Small intestine (tissue), 7 donors: ENCODE data around the gene EPDR1. TPM values are rescaled to one million over a fixed set of nuclear protein-coding genes. Genes with fewer than 3 reads are reported as not detected.

Experiments
- DNase-seq, 2 donors: peaks; one replicate each; pipeline versions ENCODE4 v3.0.0 to v3.0.0-alpha.2; 2013
- FAIRE-seq: peaks from 2 replicates; lab custom pipeline; 2012; peaks lifted over from hg19 to GRCh38; lab: Jason Lieb, UNC
- H3K27ac ChIP-seq, 3 donors: one replicate each; pipeline ENCODE4 v1.5.1; 2013; ENCODE audit warnings: low read length in 2 of 3, mild to moderate bottlenecking in 2 of 3, control low read depth in 1 of 3, inconsistent platforms in 1 of 3, low read depth in 1 of 3, moderate library complexity in 1 of 3
- H3K27me3 ChIP-seq, 3 donors: one replicate each; pipeline ENCODE4 v1.6.1; 2013; ENCODE audit warnings: low read length in 3 of 3, inconsistent platforms in 1 of 3; ENCODE audit not compliant: control insufficient read depth in 3 of 3, insufficient read depth in 3 of 3
- H3K36me3 ChIP-seq, 3 donors: one replicate each; pipeline ENCODE4 v1.6.1; 2013; ENCODE audit warnings: low read length in 3 of 3, inconsistent platforms in 1 of 3, low read depth in 1 of 3, mild to moderate bottlenecking in 1 of 3, moderate library complexity in 1 of 3; ENCODE audit not compliant: control insufficient read depth in 3 of 3, insufficient read depth in 2 of 3
- H3K4me1 ChIP-seq, 3 donors: one replicate each; pipeline ENCODE4 v1.6.1; 2013; ENCODE audit warnings: low read length in 2 of 3, inconsistent platforms in 1 of 3, low read depth in 1 of 3, mild to moderate bottlenecking in 1 of 3, moderate library complexity in 1 of 3; ENCODE audit not compliant: control insufficient read depth in 3 of 3, insufficient read depth in 2 of 3
- H3K4me3 ChIP-seq, 3 donors: one replicate each; pipeline ENCODE4 v1.5.1; 2013; ENCODE audit warnings: low read length in 3 of 3, control low read depth in 1 of 3, inconsistent platforms in 1 of 3, low read depth in 1 of 3, mild to moderate bottlenecking in 1 of 3, moderate library complexity in 1 of 3
- H3K9me3 ChIP-seq, 2 donors: one replicate each; pipeline ENCODE4 v1.6.1; 2013; ENCODE audit warnings: low read depth in 1 of 2, low read length in 1 of 2; ENCODE audit not compliant: control insufficient read depth in 2 of 2, insufficient read depth in 1 of 2
- WGBS, 3 donors: extraction: QIAGEN DNeasy Blood & Tissue Kit; methylation state at CpG; one replicate each; pipeline ENCODE4 v1.1.7; 2013; 5-methylcytosine and 5-hydroxymethylcytosine counted together
- polyA plus RNA-seq, 4 donors: library from polyadenylated mRNA; stranded (reverse) in 3 of 4; unstranded in 1 of 4; fragments of 200-250 nt in 3 of 4; fragments of 120-200 nt in 1 of 4; gene quantifications; one replicate each; pipeline versions ENCODE4 v1.2.1 to v1.2.3, GENCODE V29; 2013
- donor health status: healthy with polysubstance abuse.
- donor health status: control.
- donor health status: control.
- donor health status: Bipolar disorder and iron deficiency.
- donor health status: healthy.

EPDR1 gene
- polyA plus RNA-seq, 4 donors = 6.4 to 20.3 (median 11.1) TPM

- no peak overlapping the region for H3K4me3 ChIP-seq
- peaks cover 0 to 3% (median 0%) of the 10 kb centered on the region in 3 donors for H3K4me1 ChIP-seq
- no peak for FAIRE-seq
- 57 to 77% (median 66%) methylated on average over 3 of the region's 3 CpGs for WGBS, 3 donors
- H3K36me3 ChIP-seq = no peaks in the 10 kb centered on the region
- H3K27ac ChIP-seq = no peak overlapping the region
- DNase-seq = peak in 1 of 2 donors; percentile 75
- H3K9me3 ChIP-seq = peaks cover 0 to 2% of the 10 kb centered on the region in 2 donors
- H3K27me3 ChIP-seq = no peaks in the 10 kb centered on the region
Measured at GRCh38 chr7:37990337-37990736, 69.9 kb downstream of the EPDR1 start.

DNA sequence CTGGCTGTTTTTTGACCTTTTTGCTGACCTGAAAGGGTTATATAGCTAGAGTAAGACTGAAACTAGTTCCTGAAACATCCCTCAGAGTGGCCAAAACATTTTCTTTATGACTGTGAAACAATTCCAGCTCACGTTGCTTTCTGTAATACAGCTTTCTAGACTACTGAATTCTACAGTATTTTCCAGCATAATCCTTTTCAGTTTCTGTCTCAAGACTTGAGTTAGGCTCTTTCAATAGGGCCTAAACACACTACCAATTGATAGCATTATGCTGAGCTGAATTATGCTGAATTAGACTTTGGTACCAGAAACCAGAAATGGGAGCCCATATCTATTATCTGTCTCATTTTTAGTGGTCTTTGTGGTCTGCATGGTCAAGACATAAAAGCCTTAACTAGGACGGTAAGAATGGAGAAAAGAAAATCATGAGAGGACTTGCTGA, 72.6 kb downstream of the EPDR1 start:
- H3K9me3 ChIP-seq = peaks cover 0 to 2% of the 10 kb centered on the region in 2 donors

DNA sequence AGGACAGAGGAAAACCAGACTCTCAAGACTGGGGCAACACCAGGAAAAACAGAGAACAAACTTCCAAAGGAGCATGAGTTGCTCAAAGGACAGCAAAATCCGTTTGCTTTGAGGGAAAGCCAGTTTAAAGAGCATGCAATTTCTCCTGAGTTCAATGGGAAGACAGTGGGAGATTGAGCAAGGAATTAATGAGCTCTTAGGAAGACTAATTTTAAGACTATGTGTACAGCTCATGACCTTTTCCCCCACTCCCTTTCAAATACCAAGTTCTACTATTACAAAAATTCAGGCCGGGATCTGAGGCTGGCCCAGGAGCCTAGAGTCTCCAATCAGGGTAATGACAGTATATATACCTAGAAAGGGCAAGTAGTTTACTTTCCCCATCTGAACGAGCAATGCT, 79.2 kb downstream of the EPDR1 start:
- no peaks in the 10 kb centered on the region for H3K9me3 ChIP-seq
- peak overlapping the region in 1 of 3 donors; percentile 34 for H3K27ac ChIP-seq
- no peaks in the 10 kb centered on the region for H3K4me1 ChIP-seq
- H3K27me3 ChIP-seq = no peaks in the 10 kb centered on the region
- FAIRE-seq = no peak
- H3K36me3 ChIP-seq = no peaks in the 10 kb centered on the region
- no peak for DNase-seq
- no peak overlapping the region for H3K4me3 ChIP-seq
- 49 to 74% (median 53%) methylated on average over 3 of the region's 3 CpGs for WGBS, 3 donors

More for the DNA sequence above, 72.6 kb downstream of the EPDR1 start:
- peaks cover 0 to 3% (median 0%) of the 10 kb centered on the region in 3 donors for H3K4me1 ChIP-seq
- no peaks in the 10 kb centered on the region for H3K27me3 ChIP-seq
- FAIRE-seq = no peak
- no peak overlapping the region for H3K4me3 ChIP-seq
- 69 to 76% (median 70%) methylated on average over 2 of the region's 2 CpGs for WGBS, 3 donors
- no peaks in the 10 kb centered on the region for H3K36me3 ChIP-seq
- no peak for DNase-seq
- H3K27ac ChIP-seq = no peak overlapping the region

DNA sequence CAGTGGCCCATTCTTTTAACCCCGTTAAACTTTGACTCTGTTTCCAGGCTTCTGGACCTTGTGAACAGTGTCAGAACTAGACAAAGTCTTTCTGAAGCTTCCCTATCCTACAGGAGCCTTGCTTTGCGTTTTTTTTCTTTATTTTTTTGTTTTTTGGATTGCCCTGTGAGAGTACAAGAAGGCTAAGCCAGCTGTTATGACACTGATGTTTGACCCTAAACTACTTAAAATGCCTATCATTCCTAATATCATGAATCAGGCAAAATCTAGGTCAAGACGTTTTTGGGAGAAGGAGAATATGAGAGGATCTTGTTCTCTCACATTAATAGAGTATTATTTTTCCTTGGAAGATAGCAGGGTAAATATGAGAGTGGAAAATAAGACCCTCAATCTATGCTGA, 79.8 kb downstream of the EPDR1 start:
- no peak overlapping the region for H3K4me3 ChIP-seq
- peak overlapping the region in 1 of 3 donors; percentile 54 for H3K27ac ChIP-seq
- 28 to 43% (median 39%) methylated on average over 3 of the region's 3 CpGs for WGBS, 3 donors
- H3K4me1 ChIP-seq = no peaks in the 10 kb centered on the region
- no peak for DNase-seq
- H3K9me3 ChIP-seq = no peaks in the 10 kb centered on the region
- no peaks in the 10 kb centered on the region for H3K27me3 ChIP-seq
- no peak for FAIRE-seq
- H3K36me3 ChIP-seq = no peaks in the 10 kb centered on the region

Other genes starting within 250 kb of the EPDR1 start
- 1 to 10 TPM in 1 of 4 donors, under 1 TPM in 2, not detected in 1; 0.13 to 1.1 (median 0.44) TPM for gene GPR141, start 236.9 kb upstream of the EPDR1 start, polyA plus RNA-seq
- under 1 TPM in 2 of 4 donors, not detected in 2; 0.03 to 0.12 TPM for gene NME8, start 72.0 kb upstream of the EPDR1 start, polyA plus RNA-seq
- gene SFRP4, start 3.8 kb upstream of the EPDR1 start, polyA plus RNA-seq = under 1 TPM in 2 of 4 donors, not detected in 2; 0.25 to 0.36 TPM